ENCODE results near the gene C5orf15.

The C5orf15 gene

GRCh38 chr5:133968204-133968980 is at the start of gene C5orf15:
Gene C5orf15, minus strand, starts transcription at chr5:133968625. Its CDS starts 41 bp downstream, at chr5:133968584.
- H3K4me3 ChIP-seq (ENCODE audit: control insufficient read depth, low read depth, low read length) = peak within 1 kb of the TSS; percentile 90
- peak; percentile 96 for DNase-seq (ENCODE audit: low read depth)
- peak; percentile 19 for TF ChIP-seq CTCF (conservative IDR thresholded peaks at IDR 0.05; ENCODE audit: control insufficient read depth, insufficient read depth, low read depth, low read length)

- TF ChIP-seq CTCF (conservative IDR thresholded peaks at IDR 0.05; ENCODE audit: control insufficient read depth, insufficient read depth, low read depth, low read length) = no peak
- DNase-seq (ENCODE audit: low read depth) = no peak
- no peak overlapping the region for H3K4me3 ChIP-seq (ENCODE audit: control insufficient read depth, low read depth, low read length)
Observed at GRCh38 chr5:134008266-134008749, 39.9 kb upstream of the C5orf15 start.

GRCh38 chr5:134007581-134008265 is 39.3 kb upstream of the C5orf15 start:
- no peak overlapping the region for H3K4me3 ChIP-seq (ENCODE audit: control insufficient read depth, low read depth, low read length)
- TF ChIP-seq CTCF (conservative IDR thresholded peaks at IDR 0.05; ENCODE audit: control insufficient read depth, insufficient read depth, low read depth, low read length) = no peak
- peak; percentile 51 for DNase-seq (ENCODE audit: low read depth)

- TF ChIP-seq CTCF (conservative IDR thresholded peaks at IDR 0.05; ENCODE audit: control insufficient read depth, insufficient read depth, low read depth, low read length) = no peak
- H3K4me3 ChIP-seq (ENCODE audit: control insufficient read depth, low read depth, low read length) = peak overlapping the region; percentile 64
Observed at GRCh38 chr5:134006115-134006514, 37.7 kb upstream of the C5orf15 start.

GRCh38 chr5:134005417-134006061 is 37.1 kb upstream of the C5orf15 start:
- peak overlapping the region; percentile 64 for H3K4me3 ChIP-seq (ENCODE audit: control insufficient read depth, low read depth, low read length)
- no peak for DNase-seq (ENCODE audit: low read depth)
- no peak for TF ChIP-seq CTCF (conservative IDR thresholded peaks at IDR 0.05; ENCODE audit: control insufficient read depth, insufficient read depth, low read depth, low read length)

More at GRCh38 chr5:134006115-134006514, 37.7 kb upstream of the C5orf15 start:
- no peak for DNase-seq (ENCODE audit: low read depth)

GRCh38 chr5:134004626-134005416 is 36.4 kb upstream of the C5orf15 start, which contains the start of gene VDAC1:
Gene VDAC1, minus strand, starts transcription at chr5:134004975. Its CDS starts 11,963 bp downstream, at chr5:133993012.
- DNase-seq (ENCODE audit: low read depth) = peak; percentile 79
- H3K4me3 ChIP-seq (ENCODE audit: control insufficient read depth, low read depth, low read length) = peak within 1 kb of the TSS; percentile 82
- no peak for TF ChIP-seq CTCF (conservative IDR thresholded peaks at IDR 0.05; ENCODE audit: control insufficient read depth, insufficient read depth, low read depth, low read length)
